K562 (cell line): Measurements from ENCODE around the gene LAMB3. TPM values are rescaled to one million over a fixed set of nuclear protein-coding genes. Genes with fewer than 3 reads are reported as not detected.

ENCODE experiments used
- ATAC-seq: fragments of 200-7000 bp; cut with Tn5 transposase; 3 replicates; pipeline ENCODE4 v1.9.1; 2020; ENCODE audit warnings: moderate library complexity
- BruUV-seq: library from RNA; stranded (reverse); fragments of 400-500 nt; replicated peaks from 2 replicates; lab custom pipeline; 2021; lab: Mats Ljungman, UMichigan
- CTCF ChIA-PET: fragments of 300-600 bp; formaldehyde crosslinking; extraction: SDS; loops from one replicate; lab custom pipeline; 2021; ENCODE audit warnings: low intra/inter-chr PET ratio; lab: Yijun Ruan, JAX
- POLR2A ChIA-PET: fragments of 300-600, 350-650 bp; sonication (Branson Sonifier 250); formaldehyde crosslinking; extraction: SDS; loops from one replicate; lab custom pipeline; 2021; ENCODE audit warnings: antibody characterized with exemption, inconsistent platforms; lab: Yijun Ruan, JAX
- DNase-seq, 4 experiments: peaks; one replicate each; pipeline versions ENCODE4 v3.0.0 to v3.0.0-alpha.2; 2011 to 2018; ENCODE audit warnings: low spot score in 3 of 4, mixed read lengths in 3 of 4; ENCODE audit errors: extremely low read depth in 1 of 4
- FAIRE-seq: peaks from 2 replicates; lab custom pipeline; 2011; peaks lifted over from hg19 to GRCh38; lab: Jason Lieb, UNC
- H2AFZ ChIP-seq: 2 replicates; pipeline ENCODE4 v1.6.0; 2011; ENCODE audit warnings: low read depth, low read length, control low read depth, inconsistent platforms
- H3K27ac ChIP-seq: fragments of 200-600 bp; 3 replicates; pipeline ENCODE4 v1.8.0; 2011; ENCODE audit warnings: low read depth, mild to moderate bottlenecking, control low read depth, inconsistent platforms, low read length, moderate library complexity, mixed read lengths; ENCODE audit errors: extremely low read depth
- H3K27me3 ChIP-seq, 2 experiments: fragments of 300-600 bp in 1 of 2; 2 replicates in 1 of 2; 3 replicates in 1 of 2; pipeline versions ENCODE4 v1.6.0 to v1.8.0; 2011; ENCODE audit warnings: inconsistent platforms in 2 of 2, low read length in 2 of 2, mild to moderate bottlenecking in 1 of 2, mixed read lengths in 1 of 2, moderate library complexity in 1 of 2; ENCODE audit not compliant: control insufficient read depth in 2 of 2, insufficient read depth in 2 of 2
- H3K36me3 ChIP-seq: fragments of 300-600 bp; 3 replicates; pipeline ENCODE4 v1.8.0; 2011; ENCODE audit warnings: mild to moderate bottlenecking, low read length, inconsistent platforms; ENCODE audit not compliant: control insufficient read depth, insufficient read depth
- H3K4me1 ChIP-seq, 2 experiments: fragments of 200-600 bp in 1 of 2; replicated peaks in 1 of 2; 2 replicates in 1 of 2; 3 replicates in 1 of 2; pipeline versions ENCODE4 v1.5.1 to v1.8.0; 2011; ENCODE audit warnings: inconsistent platforms in 2 of 2, low read length in 2 of 2, mild to moderate bottlenecking in 1 of 2, mixed read lengths in 1 of 2, moderate library complexity in 1 of 2; ENCODE audit not compliant: control insufficient read depth in 2 of 2, insufficient read depth in 2 of 2
- H3K4me2 ChIP-seq: 2 replicates; pipeline ENCODE4 v1.6.1; 2011; ENCODE audit warnings: low read length, control low read depth, inconsistent platforms, mixed read lengths; ENCODE audit not compliant: insufficient read depth
- H3K4me3 ChIP-seq: fragments of 200-600 bp; sonication (generic), shearing (Covaris generic); 2 replicates; pipeline ENCODE4 v1.5.1; 2016; ENCODE audit warnings: control low read depth, inconsistent platforms
- H3K79me2 ChIP-seq: fragments of 200-600 bp; 3 replicates; pipeline ENCODE4 v1.8.0; 2011; ENCODE audit warnings: low read length, inconsistent platforms; ENCODE audit not compliant: control insufficient read depth, insufficient read depth
- H3K9ac ChIP-seq, 2 experiments: 2 replicates each; pipeline versions ENCODE4 v1.6.0 to v1.6.1; 2011; ENCODE audit warnings: low read depth in 2 of 2, low read length in 2 of 2, control low read depth in 1 of 2, inconsistent platforms in 1 of 2, mild to moderate bottlenecking in 1 of 2, mixed read lengths in 1 of 2; ENCODE audit not compliant: insufficient read depth in 1 of 2
- H3K9me1 ChIP-seq: one replicate; pipeline ENCODE4 v1.6.0; 2011; ENCODE audit warnings: inconsistent platforms, mild to moderate bottlenecking, low read length, moderate library complexity; ENCODE audit not compliant: control insufficient read depth, insufficient read depth
- H3K9me3 ChIP-seq: replicated peaks from 2 replicates; pipeline ENCODE4 v1.5.1; 2011; ENCODE audit warnings: low read depth, low read length, inconsistent platforms; ENCODE audit not compliant: control insufficient read depth, insufficient read depth
- H4K20me1 ChIP-seq: replicated peaks from 2 replicates; pipeline ENCODE4 v1.6.1; 2011; ENCODE audit warnings: low read length, inconsistent platforms, mixed read lengths; ENCODE audit not compliant: control insufficient read depth, insufficient read depth
- CBFA2T2 ChIP-seq: fragments of 450-650 bp; conservative IDR thresholded peaks from 2 replicates; pipeline ENCODE4 v1.6.1; 2017; ENCODE audit warnings: mild to moderate bottlenecking
- CEBPG ChIP-seq, 3 experiments: fragments of 200-800 bp in 1 of 3; sonication (Bioruptor generic) in 1 of 3; sonication (generic) in 1 of 3; formaldehyde crosslinking in 1 of 3; IDR thresholded peaks in 2 of 3; conservative IDR thresholded peaks in 1 of 3; 2 replicates each; pipeline versions ENCODE4 v1.6.1 to v1.8.0; 2016 to 2022; ENCODE audit warnings: missing compliant biosample characterization in 2 of 3, missing genetic modification characterization in 2 of 3, mild to moderate bottlenecking in 1 of 3, missing genetic modification reagents in 1 of 3
- MEIS2 ChIP-seq: fragments of 450-650 bp; IDR thresholded peaks from 2 replicates; pipeline ENCODE4 v1.6.1; 2014; ENCODE audit warnings: mild to moderate bottlenecking; ENCODE audit not compliant: partially characterized antibody
- PCBP1 ChIP-seq: fragments of 200-400 bp; formaldehyde crosslinking; IDR thresholded peaks from 2 replicates; pipeline ENCODE4 v1.6.1; 2018; ENCODE audit warnings: mild to moderate bottlenecking, low read depth, low read length; ENCODE audit not compliant: poor library complexity, severe bottlenecking
- ZBTB7A ChIP-seq: IDR thresholded peaks from 2 replicates; pipeline ENCODE4 v1.6.1; 2011; ENCODE audit warnings: low read depth, mild to moderate bottlenecking, low read length, moderate library complexity, borderline replicate concordance; ENCODE audit not compliant: control insufficient read depth
- ZC3H8 ChIP-seq: fragments of 450-650 bp; IDR thresholded peaks from 2 replicates; pipeline ENCODE4 v1.6.1; 2017
- ZFP30 ChIP-seq: fragments of 250-450 bp; sonication (Bioruptor Pico); IDR thresholded peaks from 2 replicates; pipeline ENCODE4 v1.8.0; 2022; ENCODE audit warnings: moderate library complexity, mild to moderate bottlenecking, inconsistent platforms, borderline replicate concordance
- ZNF174 ChIP-seq: fragments of 250-450 bp; sonication (Bioruptor Pico); IDR thresholded peaks from 2 replicates; pipeline ENCODE4 v1.4.0; 2020; ENCODE audit warnings: mild to moderate bottlenecking
- ZNF24 ChIP-seq: fragments of 450-650 bp; IDR thresholded peaks from 2 replicates; pipeline ENCODE4 v1.6.1; 2016
- ZNF324 ChIP-seq: fragments of 250-450 bp; sonication (Bioruptor Pico); IDR thresholded peaks from 2 replicates; pipeline ENCODE4 v1.4.0; 2020; ENCODE audit warnings: mild to moderate bottlenecking
- ZNF76 ChIP-seq: fragments of 250-450 bp; sonication (Bioruptor Pico); IDR thresholded peaks from 2 replicates; pipeline ENCODE4 v1.4.0; 2020; ENCODE audit warnings: mild to moderate bottlenecking, moderate library complexity, borderline replicate concordance
- WGBS: fragments of 100-300 bp; shearing (Covaris generic); methylation state at CpG from one replicate; pipeline ENCODE4 v1.1.6; 2016; ENCODE audit warnings: low coverage, mixed read lengths; ENCODE audit not compliant: insufficient coverage; ENCODE audit errors: missing lambda C conversion rate; 5-methylcytosine and 5-hydroxymethylcytosine counted together
- in situ Hi-C: fragments of 300-500 bp; cut with MboI; formaldehyde crosslinking; loops from 4 replicates; pipeline ENCODE4 v1.15.0; 2018; ENCODE audit warnings: inconsistent platforms, mixed read lengths
- intact Hi-C: fragments of 100-400 bp; cut with micrococcal nuclease; formaldehyde crosslinking; loops from 2 replicates; pipeline ENCODE4 v1.14.2; 2022
- polyA plus RNA-seq, 8 experiments: library from polyadenylated mRNA; depleted of rRNA in 4 of 8; stranded (reverse) in 5 of 8; unstranded in 3 of 8; fragments of >200 nt; fragmentation: Nextera tagmentation in 2 of 8; fragmentation: Illumina TruSeq in 1 of 8; extraction: Ambion mirVana in 2 of 8; extraction: Trizol in 1 of 8; gene quantifications; 2 replicates each; pipeline versions ENCODE4 v1.2.1 to v1.2.3, GENCODE V29; 2011 to 2014; ENCODE audit warnings: inconsistent platforms in 1 of 8, missing spikeins in 1 of 8
- total RNA-seq, 7 experiments: library from RNA; depleted of rRNA in 6 of 7; stranded (reverse); fragments of >200 nt in 6 of 7; fragmentation: Illumina TruSeq in 2 of 7; extraction: Trizol in 2 of 7; gene quantifications; 2 replicates each; pipeline versions ENCODE4 v1.2.1 to v1.2.3, GENCODE V29; 2011 to 2021; ENCODE audit warnings: low replicate concordance in 1 of 7
- TF ChIP-seq, protein P1 (sequence below): fragments of 450-650 bp; formaldehyde crosslinking; IDR thresholded peaks from 2 replicates; pipeline ENCODE4 v1.4.0; 2020; ENCODE audit warnings: mild to moderate bottlenecking, moderate library complexity
- TF ChIP-seq, protein P2 (sequence below), 3 experiments: fragments of 200-800 bp in 1 of 3; sonication (Bioruptor generic) in 1 of 3; sonication (generic) in 1 of 3; formaldehyde crosslinking in 1 of 3; IDR thresholded peaks; 2 replicates each; pipeline versions ENCODE4 v1.6.1 to v1.8.0; 2016 to 2022; ENCODE audit warnings: mild to moderate bottlenecking in 2 of 3, missing compliant biosample characterization in 2 of 3, missing genetic modification characterization in 2 of 3, missing genetic modification reagents in 1 of 3
- TF ChIP-seq, protein P3 (sequence below): fragments of 150-350 bp; conservative IDR thresholded peaks from 2 replicates; pipeline ENCODE4 v1.6.1; 2014; ENCODE audit warnings: low read length

The LAMB3 gene
- total and polyA plus RNA-seq, 9 of the 15 experiments (the other 6 are each of a cell fraction or from before 2014, with no cell fraction given), result 0.08 to 1.3 (median 0.91) TPM

DNA sequence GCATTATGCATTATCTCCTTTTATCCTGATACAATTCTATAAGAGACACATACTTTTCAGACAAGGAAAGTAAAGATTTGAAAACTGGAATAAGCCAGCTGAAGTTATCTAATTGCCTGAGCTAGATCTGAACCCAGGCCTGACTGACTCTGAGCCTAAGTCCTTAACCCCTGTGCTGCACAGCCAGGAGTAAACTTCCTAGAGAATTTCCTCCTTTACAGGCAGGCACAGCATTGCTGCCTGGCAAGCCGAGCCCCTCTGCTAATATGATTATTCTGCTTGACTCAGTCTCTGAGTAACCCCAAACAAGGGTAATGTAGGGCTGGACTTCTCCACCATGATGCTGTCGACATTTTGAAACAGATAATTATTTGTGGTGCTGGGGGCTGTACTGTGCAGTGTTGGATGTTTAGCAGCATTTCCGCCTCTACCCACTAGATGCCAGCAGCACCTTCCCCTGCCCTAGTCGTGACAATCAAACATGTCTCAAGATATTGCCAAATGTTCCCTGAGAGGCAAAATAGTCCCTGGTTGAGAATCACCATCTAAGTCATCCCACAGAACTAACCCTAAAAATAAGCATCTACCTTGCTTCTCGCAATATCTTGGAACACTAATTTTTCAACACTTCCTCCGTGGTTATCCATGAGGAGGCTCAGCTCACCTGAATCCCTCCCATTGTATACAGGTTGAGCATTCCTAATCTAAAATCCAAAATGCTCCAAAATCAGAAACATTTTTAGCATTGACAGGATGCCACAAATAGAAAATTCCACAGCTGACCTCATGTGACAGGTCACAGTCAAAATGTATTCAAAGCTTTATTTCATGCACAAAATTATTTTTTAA, 50.2 kb downstream of the LAMB3 start (continued):
- TF ChIP-seq CEBPG (CRISPR knock-in tag; IDR thresholded peaks at IDR 0.05) (no peak), CEBPG (tag; conservative IDR thresholded peaks at IDR 0.05 in 1 of 2, IDR thresholded peaks at IDR 0.05 in 1 of 2) (peak in 1 of 2 experiments; percentile 45; a peak in 2 of 4 replicates), CBFA2T2 (no peak), ZBTB7A (no peak), ZC3H8 (no peak), MEIS2 (peak; percentile 3)
- TF ChIP-seq, protein P1, sequence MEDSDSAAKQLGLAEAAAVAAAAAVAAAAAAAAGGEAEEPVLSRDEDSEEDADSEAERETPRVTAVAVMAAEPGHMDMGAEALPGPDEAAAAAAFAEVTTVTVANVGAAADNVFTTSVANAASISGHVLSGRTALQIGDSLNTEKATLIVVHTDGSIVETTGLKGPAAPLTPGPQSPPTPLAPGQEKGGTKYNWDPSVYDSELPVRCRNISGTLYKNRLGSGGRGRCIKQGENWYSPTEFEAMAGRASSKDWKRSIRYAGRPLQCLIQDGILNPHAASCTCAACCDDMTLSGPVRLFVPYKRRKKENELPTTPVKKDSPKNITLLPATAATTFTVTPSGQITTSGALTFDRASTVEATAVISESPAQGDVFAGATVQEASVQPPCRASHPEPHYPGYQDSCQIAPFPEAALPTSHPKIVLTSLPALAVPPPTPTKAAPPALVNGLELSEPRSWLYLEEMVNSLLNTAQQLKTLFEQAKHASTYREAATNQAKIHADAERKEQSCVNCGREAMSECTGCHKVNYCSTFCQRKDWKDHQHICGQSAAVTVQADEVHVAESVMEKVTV (CRISPR knock-in tag), result peak; percentile 56; the same call in 1 of the 2 replicates

DNA sequence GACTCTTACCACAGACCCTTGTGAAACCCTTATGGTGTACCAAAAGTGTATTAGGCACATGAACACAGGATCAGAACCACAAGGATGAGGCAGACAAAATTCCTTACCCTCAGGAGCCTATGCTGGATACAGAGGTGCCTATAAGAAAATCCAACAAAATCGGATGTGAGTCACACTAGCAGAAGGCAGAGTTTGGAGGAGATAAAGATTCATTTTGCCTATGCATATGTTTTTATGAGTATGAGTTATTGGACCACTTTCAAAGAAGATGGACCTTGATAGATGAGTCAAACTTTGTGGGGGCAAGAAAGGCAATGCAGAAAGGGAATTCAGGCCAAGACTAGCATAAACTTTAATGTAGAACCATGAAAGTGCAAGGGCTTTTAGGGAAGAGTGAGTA, 51.7 kb downstream of the LAMB3 start:
- intact Hi-C loops (loop anchor here (10.0 kb wide), 1 partner anchor 144 kb away; no protein-coding TSS in a partner anchor), in situ Hi-C loops (no loop called here)
- no peak overlapping the region for H2AFZ ChIP-seq
- H3K27ac ChIP-seq, result no peak overlapping the region
- H4K20me1 ChIP-seq, result no peaks in the 10 kb centered on the region
- DNase-seq (no peak), ATAC-seq (no peak), FAIRE-seq (no peak)
- no peak overlapping the region for H3K9ac ChIP-seq
- peaks cover 0 to 15% of the 10 kb centered on the region in 2 experiments; a peak in 2 of 5 replicates for H3K27me3 ChIP-seq
- H3K9me3 ChIP-seq, result no peaks in the 10 kb centered on the region
- H3K9me1 ChIP-seq, result no peaks in the 10 kb centered on the region
- H3K4me1 ChIP-seq, result no peaks in the 10 kb centered on the region
- no peak overlapping the region for H3K4me2 ChIP-seq
- H3K4me3 ChIP-seq, result no peak overlapping the region
- H3K36me3 ChIP-seq, result no peaks in the 10 kb centered on the region
- no TSS peak for BruUV-seq
- H3K79me2 ChIP-seq, result no peaks in the 10 kb centered on the region
- WGBS, result 0% methylated on average over 1 of the region's 1 CpG
- CTCF ChIA-PET, result no interaction called here
- POLR2A ChIA-PET, result no interaction called here
- TF ChIP-seq PCBP1 (no peak), ZNF324 (no peak), ZNF76 (CRISPR knock-in tag) (no peak), ZFP30 (CRISPR knock-in tag) (no peak), ZNF24 (no peak), ZNF174 (no peak)
- TF ChIP-seq, protein P2, sequence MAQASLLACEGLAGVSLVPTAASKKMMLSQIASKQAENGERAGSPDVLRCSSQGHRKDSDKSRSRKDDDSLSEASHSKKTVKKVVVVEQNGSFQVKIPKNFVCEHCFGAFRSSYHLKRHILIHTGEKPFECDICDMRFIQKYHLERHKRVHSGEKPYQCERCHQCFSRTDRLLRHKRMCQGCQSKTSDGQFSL (CRISPR knock-in tag; IDR thresholded peaks at IDR 0.05), result no peak
- TF ChIP-seq, protein P2 (tag; IDR thresholded peaks at IDR 0.05), result no peak
- TF ChIP-seq, protein P3, sequence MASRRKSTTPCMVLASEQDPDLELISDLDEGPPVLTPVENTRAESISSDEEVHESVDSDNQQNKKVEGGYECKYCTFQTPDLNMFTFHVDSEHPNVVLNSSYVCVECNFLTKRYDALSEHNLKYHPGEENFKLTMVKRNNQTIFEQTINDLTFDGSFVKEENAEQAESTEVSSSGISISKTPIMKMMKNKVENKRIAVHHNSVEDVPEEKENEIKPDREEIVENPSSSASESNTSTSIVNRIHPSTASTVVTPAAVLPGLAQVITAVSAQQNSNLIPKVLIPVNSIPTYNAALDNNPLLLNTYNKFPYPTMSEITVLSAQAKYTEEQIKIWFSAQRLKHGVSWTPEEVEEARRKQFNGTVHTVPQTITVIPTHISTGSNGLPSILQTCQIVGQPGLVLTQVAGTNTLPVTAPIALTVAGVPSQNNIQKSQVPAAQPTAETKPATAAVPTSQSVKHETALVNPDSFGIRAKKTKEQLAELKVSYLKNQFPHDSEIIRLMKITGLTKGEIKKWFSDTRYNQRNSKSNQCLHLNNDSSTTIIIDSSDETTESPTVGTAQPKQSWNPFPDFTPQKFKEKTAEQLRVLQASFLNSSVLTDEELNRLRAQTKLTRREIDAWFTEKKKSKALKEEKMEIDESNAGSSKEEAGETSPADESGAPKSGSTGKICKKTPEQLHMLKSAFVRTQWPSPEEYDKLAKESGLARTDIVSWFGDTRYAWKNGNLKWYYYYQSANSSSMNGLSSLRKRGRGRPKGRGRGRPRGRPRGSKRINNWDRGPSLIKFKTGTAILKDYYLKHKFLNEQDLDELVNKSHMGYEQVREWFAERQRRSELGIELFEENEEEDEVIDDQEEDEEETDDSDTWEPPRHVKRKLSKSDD, result no peak
